C4-2B (cell line): ENCODE results near the gene DAG1.

Experiments
- ZFX ChIP-seq: fragments of 450-650 bp; IDR thresholded peaks from 2 replicates; pipeline ENCODE4 v1.6.1; 2017
- TF ChIP-seq, protein P1 (sequence below): fragments of 450-650 bp; conservative IDR thresholded peaks from 2 replicates; pipeline ENCODE4 v1.5.1; 2017; ENCODE audit warnings: mild to moderate bottlenecking

DNA sequence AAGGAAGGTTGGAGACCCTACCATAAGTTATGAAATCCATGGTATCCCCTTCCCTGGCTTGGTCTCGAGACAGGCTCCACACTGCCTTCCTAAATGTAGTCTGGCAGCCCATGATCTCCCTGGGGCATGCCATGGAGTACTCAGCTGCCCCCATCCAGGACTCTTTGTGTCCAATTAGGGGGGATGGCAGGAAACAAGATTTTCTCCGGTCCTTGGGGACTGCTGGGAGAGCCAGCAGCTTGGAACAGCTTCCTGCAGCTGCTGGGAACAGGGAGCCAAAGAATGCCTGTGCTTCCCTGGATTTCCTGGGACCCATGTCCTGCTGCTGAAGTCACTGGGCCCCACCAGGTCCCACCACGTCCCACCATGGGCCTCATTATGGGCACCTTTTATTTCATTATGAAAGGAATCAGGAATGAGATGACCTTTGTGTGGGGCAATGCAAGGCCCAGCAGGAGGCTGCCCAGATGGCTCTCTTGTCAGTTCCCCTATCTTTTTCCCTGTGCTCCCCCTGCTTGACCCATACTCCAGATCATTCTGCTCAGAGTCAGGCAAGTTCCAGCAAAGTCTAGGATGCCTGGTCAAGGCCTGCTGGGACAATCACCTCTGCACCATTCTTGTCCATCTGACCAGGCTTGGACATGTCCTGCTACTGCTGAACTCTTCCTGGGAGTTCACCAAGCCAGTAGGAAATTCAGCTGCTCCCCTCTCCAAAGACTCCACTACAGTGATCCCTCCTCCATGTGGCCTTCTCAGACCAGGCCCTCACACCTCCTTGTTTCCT is 15.0 kb upstream of the DAG1 start:
- TF ChIP-seq, protein P1, sequence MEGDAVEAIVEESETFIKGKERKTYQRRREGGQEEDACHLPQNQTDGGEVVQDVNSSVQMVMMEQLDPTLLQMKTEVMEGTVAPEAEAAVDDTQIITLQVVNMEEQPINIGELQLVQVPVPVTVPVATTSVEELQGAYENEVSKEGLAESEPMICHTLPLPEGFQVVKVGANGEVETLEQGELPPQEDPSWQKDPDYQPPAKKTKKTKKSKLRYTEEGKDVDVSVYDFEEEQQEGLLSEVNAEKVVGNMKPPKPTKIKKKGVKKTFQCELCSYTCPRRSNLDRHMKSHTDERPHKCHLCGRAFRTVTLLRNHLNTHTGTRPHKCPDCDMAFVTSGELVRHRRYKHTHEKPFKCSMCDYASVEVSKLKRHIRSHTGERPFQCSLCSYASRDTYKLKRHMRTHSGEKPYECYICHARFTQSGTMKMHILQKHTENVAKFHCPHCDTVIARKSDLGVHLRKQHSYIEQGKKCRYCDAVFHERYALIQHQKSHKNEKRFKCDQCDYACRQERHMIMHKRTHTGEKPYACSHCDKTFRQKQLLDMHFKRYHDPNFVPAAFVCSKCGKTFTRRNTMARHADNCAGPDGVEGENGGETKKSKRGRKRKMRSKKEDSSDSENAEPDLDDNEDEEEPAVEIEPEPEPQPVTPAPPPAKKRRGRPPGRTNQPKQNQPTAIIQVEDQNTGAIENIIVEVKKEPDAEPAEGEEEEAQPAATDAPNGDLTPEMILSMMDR = no peak
- TF ChIP-seq ZFX = no peak
